Loucy (cell line): ENCODE measurements around the gene INPP5K.

ENCODE experiments used
- CTCF ChIP-seq: fragments of 200-600 bp; sonication (generic); conservative IDR thresholded peaks from 2 replicates; pipeline ENCODE4 v1.5.1; 2014; ENCODE audit warnings: mild to moderate bottlenecking, antibody characterized with exemption, low read length
- EZH2phosphoT487 ChIP-seq: fragments of 200-600 bp; IDR thresholded peaks from 2 replicates; pipeline ENCODE4 v1.6.1; 2018; ENCODE audit warnings: antibody characterized with exemption, mild to moderate bottlenecking, moderate library complexity, borderline replicate concordance

- no peak for TF ChIP-seq EZH2phosphoT487
- TF ChIP-seq CTCF = no peak
These were observed 11.5 kb downstream of the INPP5K start for GRCh38 chr17:1504866-1505265.
